ENCODE data around the gene PGD. TPM values are rescaled to one million over a fixed set of nuclear protein-coding genes. Genes with fewer than 3 reads are reported as not detected.

PGD gene
- total and polyA plus RNA-seq, 2 of the 13 experiments (the other 11 are each of a cell fraction or from before 2014, with no cell fraction given) = 64.8 to 210 TPM

GRCh38 chr1:10430216-10431069 lies 31.6 kb downstream of the PGD start, which contains the start of gene CENPS (continued):
- peak; percentile 59; the same call in 1 of the 2 replicates for TF ChIP-seq MLXIP (CRISPR knock-in tag; IDR thresholded peaks at IDR 0.05; ENCODE audit: borderline replicate concordance)
- no peak for TF ChIP-seq ZNF33A (CRISPR knock-in tag; IDR thresholded peaks at IDR 0.05; ENCODE audit: borderline replicate concordance)
- TF ChIP-seq JUND (CRISPR knock-in tag; IDR thresholded peaks at IDR 0.05) = 0 out of 2 replicates have a peak, but pooled peaks have one; percentile 34
- peak; percentile 95 for TF ChIP-seq SMYD3 (CRISPR knock-in tag; IDR thresholded peaks at IDR 0.05)
- TF ChIP-seq HNRNPUL1 (IDR thresholded peaks at IDR 0.05; ENCODE audit: low read depth, low read length) = no peak
- 0 out of 2 replicates have a peak, but pooled peaks have one; percentile 77 for TF ChIP-seq ZNF468 (CRISPR knock-in tag; IDR thresholded peaks at IDR 0.05)
- no peak for TF ChIP-seq THAP8 (CRISPR knock-in tag; IDR thresholded peaks at IDR 0.05; ENCODE audit: borderline replicate concordance)
- peak; percentile 76; the same call in 1 of the 2 replicates for TF ChIP-seq ZNF232 (CRISPR knock-in tag; IDR thresholded peaks at IDR 0.05; ENCODE audit: borderline replicate concordance)
- TF ChIP-seq KDM2A (CRISPR knock-in tag; IDR thresholded peaks at IDR 0.05; ENCODE audit: borderline replicate concordance, low read depth) = peak; percentile 83
- no peak for TF ChIP-seq ZFAT (CRISPR knock-in tag; conservative IDR thresholded peaks at IDR 0.05)
- peak; percentile 60; the same call in 1 of the 2 replicates for TF ChIP-seq EED (CRISPR knock-in tag; IDR thresholded peaks at IDR 0.05)
- TF ChIP-seq, protein P1, sequence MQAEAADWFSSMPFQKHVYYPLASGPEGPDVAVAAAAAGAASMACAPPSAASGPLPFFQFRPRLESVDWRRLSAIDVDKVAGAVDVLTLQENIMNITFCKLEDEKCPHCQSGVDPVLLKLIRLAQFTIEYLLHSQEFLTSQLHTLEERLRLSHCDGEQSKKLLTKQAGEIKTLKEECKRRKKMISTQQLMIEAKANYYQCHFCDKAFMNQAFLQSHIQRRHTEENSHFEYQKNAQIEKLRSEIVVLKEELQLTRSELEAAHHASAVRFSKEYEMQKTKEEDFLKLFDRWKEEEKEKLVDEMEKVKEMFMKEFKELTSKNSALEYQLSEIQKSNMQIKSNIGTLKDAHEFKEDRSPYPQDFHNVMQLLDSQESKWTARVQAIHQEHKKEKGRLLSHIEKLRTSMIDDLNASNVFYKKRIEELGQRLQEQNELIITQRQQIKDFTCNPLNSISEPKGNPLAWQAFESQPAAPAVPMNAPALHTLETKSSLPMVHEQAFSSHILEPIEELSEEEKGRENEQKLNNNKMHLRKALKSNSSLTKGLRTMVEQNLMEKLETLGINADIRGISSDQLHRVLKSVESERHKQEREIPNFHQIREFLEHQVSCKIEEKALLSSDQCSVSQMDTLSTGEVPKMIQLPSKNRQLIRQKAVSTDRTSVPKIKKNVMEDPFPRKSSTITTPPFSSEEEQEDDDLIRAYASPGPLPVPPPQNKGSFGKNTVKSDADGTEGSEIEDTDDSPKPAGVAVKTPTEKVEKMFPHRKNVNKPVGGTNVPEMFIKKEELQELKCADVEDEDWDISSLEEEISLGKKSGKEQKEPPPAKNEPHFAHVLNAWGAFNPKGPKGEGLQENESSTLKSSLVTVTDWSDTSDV (CRISPR knock-in tag; IDR thresholded peaks at IDR 0.05) = peak; percentile 98
- peak; percentile 25; the same call in 1 of the 2 replicates for TF ChIP-seq ZNF629 (CRISPR knock-in tag; conservative IDR thresholded peaks at IDR 0.05)
- no peak for TF ChIP-seq ZNF646 (CRISPR knock-in tag; IDR thresholded peaks at IDR 0.05)
